ENCODE results near the gene RIOX2.

The RIOX2 gene

DNA sequence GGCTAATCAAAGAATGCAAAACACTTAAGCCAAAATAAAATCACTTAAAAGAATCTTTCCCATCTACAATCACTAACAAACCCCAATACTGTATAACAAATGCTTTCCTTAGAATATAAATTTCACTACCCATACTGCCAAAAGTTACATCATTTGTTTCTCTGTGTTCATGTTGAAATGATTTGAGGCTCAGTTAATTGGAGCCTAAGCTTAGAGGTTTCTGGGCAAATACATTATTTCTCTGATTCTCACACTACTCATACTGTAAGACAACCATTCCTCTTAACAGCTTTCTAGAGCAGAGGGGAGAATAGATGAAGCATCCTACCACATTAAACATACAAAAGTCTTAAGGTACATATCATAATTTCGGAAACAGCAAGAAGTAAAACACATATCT is 2.1 kb downstream of the RIOX2 start:
- no peak overlapping the region for H3K4me3 ChIP-seq (replicated peaks; ENCODE audit: insufficient read depth, low read length)

DNA sequence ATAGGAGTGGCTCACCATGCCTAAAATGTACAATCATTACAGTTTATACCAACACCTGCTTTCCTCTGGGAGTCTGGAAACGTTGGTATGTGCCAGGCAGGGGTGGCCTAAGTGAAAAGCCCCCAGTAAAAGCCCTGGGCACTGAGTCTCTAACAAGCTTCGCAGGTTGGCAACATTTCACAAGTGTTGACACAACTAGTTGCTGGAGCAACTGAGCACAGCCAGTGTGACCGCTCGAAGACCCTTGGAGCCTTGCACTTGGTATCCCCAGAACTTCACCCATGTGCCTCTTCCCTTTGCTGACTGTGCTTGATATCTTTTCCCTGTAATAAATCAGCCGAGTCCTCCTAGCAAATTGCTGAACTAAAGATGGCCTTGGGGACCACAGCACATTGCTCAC is 2.7 kb downstream of the RIOX2 start:
- no peak for DNase-seq (ENCODE audit: low read depth in 1 of 2, low spot score in 1 of 2)
- H3K27ac ChIP-seq (replicated peaks), result no peak overlapping the region
- H3K27me3 ChIP-seq (ENCODE audit: insufficient read depth, poor library complexity, severe bottlenecking), result no peaks in the 10 kb centered on the region
- no peak for TF ChIP-seq SPI1 (IDR thresholded peaks at IDR 0.05; ENCODE audit: borderline replicate concordance, low read depth)
- TF ChIP-seq POLR2AphosphoS5 (IDR thresholded peaks at IDR 0.05; ENCODE audit: low read depth), result no peak
- TF ChIP-seq GABPA (IDR thresholded peaks at IDR 0.05; ENCODE audit: low read depth), result no peak
- TF ChIP-seq, protein P1, sequence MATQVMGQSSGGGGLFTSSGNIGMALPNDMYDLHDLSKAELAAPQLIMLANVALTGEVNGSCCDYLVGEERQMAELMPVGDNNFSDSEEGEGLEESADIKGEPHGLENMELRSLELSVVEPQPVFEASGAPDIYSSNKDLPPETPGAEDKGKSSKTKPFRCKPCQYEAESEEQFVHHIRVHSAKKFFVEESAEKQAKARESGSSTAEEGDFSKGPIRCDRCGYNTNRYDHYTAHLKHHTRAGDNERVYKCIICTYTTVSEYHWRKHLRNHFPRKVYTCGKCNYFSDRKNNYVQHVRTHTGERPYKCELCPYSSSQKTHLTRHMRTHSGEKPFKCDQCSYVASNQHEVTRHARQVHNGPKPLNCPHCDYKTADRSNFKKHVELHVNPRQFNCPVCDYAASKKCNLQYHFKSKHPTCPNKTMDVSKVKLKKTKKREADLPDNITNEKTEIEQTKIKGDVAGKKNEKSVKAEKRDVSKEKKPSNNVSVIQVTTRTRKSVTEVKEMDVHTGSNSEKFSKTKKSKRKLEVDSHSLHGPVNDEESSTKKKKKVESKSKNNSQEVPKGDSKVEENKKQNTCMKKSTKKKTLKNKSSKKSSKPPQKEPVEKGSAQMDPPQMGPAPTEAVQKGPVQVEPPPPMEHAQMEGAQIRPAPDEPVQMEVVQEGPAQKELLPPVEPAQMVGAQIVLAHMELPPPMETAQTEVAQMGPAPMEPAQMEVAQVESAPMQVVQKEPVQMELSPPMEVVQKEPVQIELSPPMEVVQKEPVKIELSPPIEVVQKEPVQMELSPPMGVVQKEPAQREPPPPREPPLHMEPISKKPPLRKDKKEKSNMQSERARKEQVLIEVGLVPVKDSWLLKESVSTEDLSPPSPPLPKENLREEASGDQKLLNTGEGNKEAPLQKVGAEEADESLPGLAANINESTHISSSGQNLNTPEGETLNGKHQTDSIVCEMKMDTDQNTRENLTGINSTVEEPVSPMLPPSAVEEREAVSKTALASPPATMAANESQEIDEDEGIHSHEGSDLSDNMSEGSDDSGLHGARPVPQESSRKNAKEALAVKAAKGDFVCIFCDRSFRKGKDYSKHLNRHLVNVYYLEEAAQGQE (IDR thresholded peaks at IDR 0.05; ENCODE audit: insufficient replicate concordance, low read depth), result no peak
- TF ChIP-seq, protein P2, sequence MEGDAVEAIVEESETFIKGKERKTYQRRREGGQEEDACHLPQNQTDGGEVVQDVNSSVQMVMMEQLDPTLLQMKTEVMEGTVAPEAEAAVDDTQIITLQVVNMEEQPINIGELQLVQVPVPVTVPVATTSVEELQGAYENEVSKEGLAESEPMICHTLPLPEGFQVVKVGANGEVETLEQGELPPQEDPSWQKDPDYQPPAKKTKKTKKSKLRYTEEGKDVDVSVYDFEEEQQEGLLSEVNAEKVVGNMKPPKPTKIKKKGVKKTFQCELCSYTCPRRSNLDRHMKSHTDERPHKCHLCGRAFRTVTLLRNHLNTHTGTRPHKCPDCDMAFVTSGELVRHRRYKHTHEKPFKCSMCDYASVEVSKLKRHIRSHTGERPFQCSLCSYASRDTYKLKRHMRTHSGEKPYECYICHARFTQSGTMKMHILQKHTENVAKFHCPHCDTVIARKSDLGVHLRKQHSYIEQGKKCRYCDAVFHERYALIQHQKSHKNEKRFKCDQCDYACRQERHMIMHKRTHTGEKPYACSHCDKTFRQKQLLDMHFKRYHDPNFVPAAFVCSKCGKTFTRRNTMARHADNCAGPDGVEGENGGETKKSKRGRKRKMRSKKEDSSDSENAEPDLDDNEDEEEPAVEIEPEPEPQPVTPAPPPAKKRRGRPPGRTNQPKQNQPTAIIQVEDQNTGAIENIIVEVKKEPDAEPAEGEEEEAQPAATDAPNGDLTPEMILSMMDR (IDR thresholded peaks at IDR 0.05; ENCODE audit: insufficient read depth, low read length), result no peak
- H3K4me3 ChIP-seq (replicated peaks; ENCODE audit: insufficient read depth, low read length), result no peak overlapping the region

More for the DNA sequence above, 2.1 kb downstream of the RIOX2 start:
- Histone ChIP-seq H3K27ac (replicated peaks) (no peak overlapping the region), H3K27me3 (ENCODE audit: insufficient read depth, poor library complexity, severe bottlenecking) (no peaks in the 10 kb centered on the region)
- no peak for DNase-seq (ENCODE audit: low read depth in 1 of 2, low spot score in 1 of 2)
- TF ChIP-seq SPI1 (IDR thresholded peaks at IDR 0.05; ENCODE audit: borderline replicate concordance, low read depth) (no peak), GABPA (IDR thresholded peaks at IDR 0.05; ENCODE audit: low read depth) (no peak), POLR2AphosphoS5 (IDR thresholded peaks at IDR 0.05; ENCODE audit: low read depth) (no peak)
- TF ChIP-seq, protein P1 (IDR thresholded peaks at IDR 0.05; ENCODE audit: insufficient replicate concordance, low read depth), result no peak
- TF ChIP-seq, protein P2 (IDR thresholded peaks at IDR 0.05; ENCODE audit: insufficient read depth, low read length), result no peak

DNA sequence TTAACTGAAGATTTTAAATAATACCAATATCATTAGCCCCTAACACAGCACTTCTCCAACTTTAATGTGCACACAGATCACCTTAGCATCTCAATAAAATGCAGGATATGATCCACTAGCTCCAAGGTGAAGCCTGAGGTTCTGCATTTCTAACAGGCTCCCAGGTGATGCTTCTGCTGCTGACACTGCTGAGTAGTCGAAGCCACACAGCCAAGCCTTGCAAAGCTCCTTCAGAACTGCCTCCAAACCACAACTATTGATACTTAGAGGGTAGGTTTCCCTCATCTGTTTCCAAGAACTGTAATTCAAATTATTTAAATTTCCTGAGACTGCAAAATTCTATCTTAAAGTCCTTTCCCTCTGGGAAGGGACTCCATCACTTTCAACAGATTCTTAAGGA is 3.9 kb downstream of the RIOX2 start:
- no peak for TF ChIP-seq GABPA (IDR thresholded peaks at IDR 0.05; ENCODE audit: low read depth)

DNA sequence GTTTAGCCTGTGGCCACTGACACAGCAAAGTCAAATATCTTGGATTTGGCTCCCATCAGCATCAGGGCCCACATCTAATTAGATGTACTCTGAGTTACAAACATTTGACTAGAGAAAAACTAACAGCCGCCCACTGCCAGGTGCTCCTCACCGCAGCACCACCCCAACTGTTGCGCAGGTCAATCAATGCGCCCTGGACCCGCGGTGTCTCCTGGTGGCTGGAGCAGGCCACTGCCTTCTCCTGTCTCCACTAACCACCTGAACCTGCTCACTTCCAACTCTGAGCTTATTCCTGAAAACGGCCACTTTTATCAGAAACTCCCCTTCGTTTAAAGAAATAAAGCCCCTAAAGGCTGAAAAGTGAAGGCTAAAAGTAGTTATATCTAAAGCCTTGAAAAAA is 4.3 kb downstream of the RIOX2 start:
- H3K4me3 ChIP-seq (replicated peaks; ENCODE audit: insufficient read depth, low read length), result no peak overlapping the region
- no peak overlapping the region for H3K27ac ChIP-seq (replicated peaks)
- no peaks in the 10 kb centered on the region for H3K27me3 ChIP-seq (ENCODE audit: insufficient read depth, poor library complexity, severe bottlenecking)
- no peak for DNase-seq (ENCODE audit: low read depth in 1 of 2, low spot score in 1 of 2)
- TF ChIP-seq GABPA (IDR thresholded peaks at IDR 0.05; ENCODE audit: low read depth) (no peak), SPI1 (IDR thresholded peaks at IDR 0.05; ENCODE audit: borderline replicate concordance, low read depth) (no peak), POLR2AphosphoS5 (IDR thresholded peaks at IDR 0.05; ENCODE audit: low read depth) (no peak)
- TF ChIP-seq, protein P1 (IDR thresholded peaks at IDR 0.05; ENCODE audit: insufficient replicate concordance, low read depth), result no peak
- TF ChIP-seq, protein P2 (IDR thresholded peaks at IDR 0.05; ENCODE audit: insufficient read depth, low read length), result no peak

More for the DNA sequence above, 3.9 kb downstream of the RIOX2 start:
- Histone ChIP-seq H3K27me3 (ENCODE audit: insufficient read depth, poor library complexity, severe bottlenecking) (no peaks in the 10 kb centered on the region), H3K27ac (replicated peaks) (no peak overlapping the region), H3K4me3 (replicated peaks; ENCODE audit: insufficient read depth, low read length) (no peak overlapping the region)
- no peak for DNase-seq (ENCODE audit: low read depth in 1 of 2, low spot score in 1 of 2)
